ENCODE measurements around the gene NLRC5.

DNA sequence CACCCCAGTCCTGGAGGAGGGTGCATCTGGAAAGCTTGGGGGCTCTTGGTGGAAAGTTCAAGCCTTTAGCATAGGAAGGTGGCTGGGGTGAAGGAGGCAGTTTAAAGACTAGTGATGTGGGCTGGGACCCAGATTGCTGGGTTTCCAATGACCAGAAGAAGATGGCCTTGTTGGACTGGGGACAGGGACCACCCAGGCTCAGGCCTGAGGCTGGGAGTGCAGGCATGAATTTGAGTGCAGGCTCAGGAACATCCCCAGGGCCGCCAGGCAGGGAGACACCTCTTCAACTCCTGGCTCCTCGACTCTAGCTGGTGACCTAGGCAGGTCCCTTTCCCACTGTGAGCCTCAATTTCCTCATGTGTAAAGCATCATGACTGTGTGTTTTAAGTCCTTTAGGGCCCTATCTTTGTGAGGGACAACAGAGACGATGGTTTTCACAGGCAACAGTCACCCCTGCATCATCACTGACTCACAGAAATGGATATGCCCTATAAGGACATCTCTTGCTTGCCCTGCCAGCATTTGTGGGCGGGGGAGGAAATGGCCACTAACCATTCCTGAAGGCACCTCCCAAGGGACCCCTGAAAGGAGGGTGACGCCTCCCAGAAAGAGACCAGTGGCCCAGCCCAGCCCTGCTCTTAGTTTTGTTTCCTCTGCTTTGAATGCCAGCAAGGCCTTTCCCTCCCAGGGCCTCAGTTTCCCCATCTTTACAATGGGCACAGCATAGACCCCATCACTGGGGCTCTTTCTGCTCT lies 11.1 kb downstream of the NLRC5 start:
- TF ChIP-seq CTCF (IDR thresholded peaks at IDR 0.05) (no peak), POLR2A (IDR thresholded peaks at IDR 0.05; ENCODE audit: low read depth) (no peak), POLR2AphosphoS5 (IDR thresholded peaks at IDR 0.05) (peak; percentile 60 to 61), EP300 (IDR thresholded peaks at IDR 0.05) (no peak)

Measured in esophagus muscularis mucosa (tissue), 4 donors.